T-helper 1 cell treated with Interleukin-12 subunit alpha and Interleukin-12 subunit beta and Interleukin-4 antibody, amounts not matched to agents 30 μg/mL and 1 μg/mL, for 36 hours (primary cell): ENCODE data around the gene TCEANC.

Source experiments
- H3K27ac Mint-ChIP-seq: one replicate; pipeline ENCODE4 v1.8.0; 2021; ENCODE audit warnings: mild to moderate bottlenecking, mixed read lengths
- H3K27me3 Mint-ChIP-seq: one replicate; pipeline ENCODE4 v1.8.0; 2021; ENCODE audit warnings: low read depth, mixed read lengths
- H3K36me3 Mint-ChIP-seq: one replicate; pipeline ENCODE4 v1.8.0; 2021; ENCODE audit warnings: low read depth, mixed read lengths
- H3K4me1 Mint-ChIP-seq: one replicate; pipeline ENCODE4 v1.8.0; 2021; ENCODE audit warnings: low read depth, mixed read lengths
- H3K4me3 Mint-ChIP-seq: one replicate; pipeline ENCODE4 v1.8.0; 2021; ENCODE audit warnings: mild to moderate bottlenecking, moderate library complexity, mixed read lengths
- H3K9me3 Mint-ChIP-seq: one replicate; pipeline ENCODE4 v1.8.0; 2021; ENCODE audit warnings: mixed read lengths

The TCEANC gene

GRCh38 chrX:13691841-13692371 is 39.0 kb downstream of the TCEANC start:
- H3K27ac Mint-ChIP-seq = no peak overlapping the region
- H3K9me3 Mint-ChIP-seq = no peaks in the 10 kb centered on the region
- peaks cover 4% of the 10 kb centered on the region for H3K36me3 Mint-ChIP-seq
- H3K27me3 Mint-ChIP-seq = no peaks in the 10 kb centered on the region
- no peak overlapping the region for H3K4me3 Mint-ChIP-seq
- peaks cover 49% of the 10 kb centered on the region for H3K4me1 Mint-ChIP-seq

- H3K4me3 Mint-ChIP-seq = no peak overlapping the region
Measured at GRCh38 chrX:13692771-13693231, 39.9 kb downstream of the TCEANC start.

GRCh38 chrX:13693341-13693961 is 40.5 kb downstream of the TCEANC start:
- H3K36me3 Mint-ChIP-seq = peaks cover 4% of the 10 kb centered on the region
- H3K4me1 Mint-ChIP-seq = peaks cover 46% of the 10 kb centered on the region
- H3K27ac Mint-ChIP-seq = no peak overlapping the region
- no peak overlapping the region for H3K4me3 Mint-ChIP-seq
- H3K27me3 Mint-ChIP-seq = no peaks in the 10 kb centered on the region
- no peaks in the 10 kb centered on the region for H3K9me3 Mint-ChIP-seq

More at GRCh38 chrX:13692771-13693231, 39.9 kb downstream of the TCEANC start:
- Mint-ChIP-seq H3K4me1 (peaks cover 49% of the 10 kb centered on the region), H3K27ac (peak overlapping the region; percentile 62), H3K36me3 (peaks cover 4% of the 10 kb centered on the region), H3K27me3 (no peaks in the 10 kb centered on the region), H3K9me3 (no peaks in the 10 kb centered on the region)

GRCh38 chrX:13694359-13694758 is 41.4 kb downstream of the TCEANC start:
- H3K27me3 Mint-ChIP-seq = no peaks in the 10 kb centered on the region

GRCh38 chrX:13694983-13695382 is 42.0 kb downstream of the TCEANC start:
- H3K4me1 Mint-ChIP-seq = peaks cover 49% of the 10 kb centered on the region
- no peaks in the 10 kb centered on the region for H3K27me3 Mint-ChIP-seq
- H3K9me3 Mint-ChIP-seq = no peaks in the 10 kb centered on the region
- no peak overlapping the region for H3K27ac Mint-ChIP-seq
- H3K4me3 Mint-ChIP-seq = no peak overlapping the region
- H3K36me3 Mint-ChIP-seq = peaks cover 7% of the 10 kb centered on the region

More at GRCh38 chrX:13694359-13694758, 41.4 kb downstream of the TCEANC start:
- Mint-ChIP-seq H3K27ac (no peak overlapping the region), H3K4me3 (no peak overlapping the region), H3K4me1 (peaks cover 47% of the 10 kb centered on the region), H3K9me3 (no peaks in the 10 kb centered on the region), H3K36me3 (peaks cover 6% of the 10 kb centered on the region)

- H3K36me3 Mint-ChIP-seq = peaks cover 7% of the 10 kb centered on the region
- H3K27me3 Mint-ChIP-seq = no peaks in the 10 kb centered on the region
- H3K4me1 Mint-ChIP-seq = peaks cover 44% of the 10 kb centered on the region
- H3K27ac Mint-ChIP-seq = no peak overlapping the region
- H3K4me3 Mint-ChIP-seq = no peak overlapping the region
- no peaks in the 10 kb centered on the region for H3K9me3 Mint-ChIP-seq
Measured at GRCh38 chrX:13695601-13696115, 42.7 kb downstream of the TCEANC start.

- no peak overlapping the region for H3K4me3 Mint-ChIP-seq
- no peaks in the 10 kb centered on the region for H3K9me3 Mint-ChIP-seq
- peaks cover 48% of the 10 kb centered on the region for H3K4me1 Mint-ChIP-seq
- H3K36me3 Mint-ChIP-seq = peaks cover 9% of the 10 kb centered on the region
- no peak overlapping the region for H3K27ac Mint-ChIP-seq
- H3K27me3 Mint-ChIP-seq = no peaks in the 10 kb centered on the region
Measured at GRCh38 chrX:13697455-13697854, 44.5 kb downstream of the TCEANC start.

GRCh38 chrX:13697976-13698375 is 45.0 kb downstream of the TCEANC start:
- Mint-ChIP-seq H3K36me3 (peaks cover 9% of the 10 kb centered on the region), H3K4me3 (no peak overlapping the region), H3K4me1 (peaks cover 44% of the 10 kb centered on the region), H3K27ac (no peak overlapping the region), H3K9me3 (no peaks in the 10 kb centered on the region), H3K27me3 (no peaks in the 10 kb centered on the region)

- H3K36me3 Mint-ChIP-seq = peaks cover 9% of the 10 kb centered on the region
- no peaks in the 10 kb centered on the region for H3K9me3 Mint-ChIP-seq
- H3K4me1 Mint-ChIP-seq = peaks cover 39% of the 10 kb centered on the region
- no peak overlapping the region for H3K27ac Mint-ChIP-seq
- H3K27me3 Mint-ChIP-seq = no peaks in the 10 kb centered on the region
- H3K4me3 Mint-ChIP-seq = no peak overlapping the region
Measured at GRCh38 chrX:13698432-13698831, 45.5 kb downstream of the TCEANC start.

GRCh38 chrX:13699183-13699826 is 46.4 kb downstream of the TCEANC start:
- H3K9me3 Mint-ChIP-seq = no peaks in the 10 kb centered on the region
- H3K4me3 Mint-ChIP-seq = no peak overlapping the region
- H3K27ac Mint-ChIP-seq = no peak overlapping the region
- peaks cover 12% of the 10 kb centered on the region for H3K36me3 Mint-ChIP-seq
- peaks cover 36% of the 10 kb centered on the region for H3K4me1 Mint-ChIP-seq
- H3K27me3 Mint-ChIP-seq = no peaks in the 10 kb centered on the region

- H3K36me3 Mint-ChIP-seq = peaks cover 9% of the 10 kb centered on the region
- H3K4me1 Mint-ChIP-seq = peaks cover 29% of the 10 kb centered on the region
Measured at GRCh38 chrX:13700380-13700779, 47.4 kb downstream of the TCEANC start.

GRCh38 chrX:13702111-13702789 is 49.3 kb downstream of the TCEANC start:
- H3K36me3 Mint-ChIP-seq = peaks cover 13% of the 10 kb centered on the region
- no peaks in the 10 kb centered on the region for H3K27me3 Mint-ChIP-seq
- H3K4me1 Mint-ChIP-seq = peaks cover 20% of the 10 kb centered on the region
- no peaks in the 10 kb centered on the region for H3K9me3 Mint-ChIP-seq
- no peak overlapping the region for H3K4me3 Mint-ChIP-seq
- no peak overlapping the region for H3K27ac Mint-ChIP-seq

More at GRCh38 chrX:13700380-13700779, 47.4 kb downstream of the TCEANC start:
- H3K27ac Mint-ChIP-seq = no peak overlapping the region
- H3K9me3 Mint-ChIP-seq = no peaks in the 10 kb centered on the region
- H3K4me3 Mint-ChIP-seq = no peak overlapping the region
- no peaks in the 10 kb centered on the region for H3K27me3 Mint-ChIP-seq

- Mint-ChIP-seq H3K4me3 (no peak overlapping the region), H3K4me1 (peaks cover 19% of the 10 kb centered on the region), H3K36me3 (peaks cover 13% of the 10 kb centered on the region)
Measured at GRCh38 chrX:13703135-13703534, 50.2 kb downstream of the TCEANC start.

GRCh38 chrX:13703589-13703988 is 50.6 kb downstream of the TCEANC start:
- no peaks in the 10 kb centered on the region for H3K27me3 Mint-ChIP-seq
- no peak overlapping the region for H3K27ac Mint-ChIP-seq
- no peaks in the 10 kb centered on the region for H3K9me3 Mint-ChIP-seq
- peaks cover 14% of the 10 kb centered on the region for H3K36me3 Mint-ChIP-seq
- H3K4me1 Mint-ChIP-seq = peaks cover 19% of the 10 kb centered on the region
- no peak overlapping the region for H3K4me3 Mint-ChIP-seq

More at GRCh38 chrX:13703135-13703534, 50.2 kb downstream of the TCEANC start:
- Mint-ChIP-seq H3K27ac (no peak overlapping the region), H3K27me3 (no peaks in the 10 kb centered on the region), H3K9me3 (no peaks in the 10 kb centered on the region)
